Measurements from ENCODE around the gene ITGA3. TPM values are rescaled to one million over a fixed set of nuclear protein-coding genes. Genes with fewer than 3 reads are reported as not detected.

The ITGA3 gene
- total and polyA plus RNA-seq, 4 donors = 0.79 to 4.4 (median 1.4) TPM

DNA sequence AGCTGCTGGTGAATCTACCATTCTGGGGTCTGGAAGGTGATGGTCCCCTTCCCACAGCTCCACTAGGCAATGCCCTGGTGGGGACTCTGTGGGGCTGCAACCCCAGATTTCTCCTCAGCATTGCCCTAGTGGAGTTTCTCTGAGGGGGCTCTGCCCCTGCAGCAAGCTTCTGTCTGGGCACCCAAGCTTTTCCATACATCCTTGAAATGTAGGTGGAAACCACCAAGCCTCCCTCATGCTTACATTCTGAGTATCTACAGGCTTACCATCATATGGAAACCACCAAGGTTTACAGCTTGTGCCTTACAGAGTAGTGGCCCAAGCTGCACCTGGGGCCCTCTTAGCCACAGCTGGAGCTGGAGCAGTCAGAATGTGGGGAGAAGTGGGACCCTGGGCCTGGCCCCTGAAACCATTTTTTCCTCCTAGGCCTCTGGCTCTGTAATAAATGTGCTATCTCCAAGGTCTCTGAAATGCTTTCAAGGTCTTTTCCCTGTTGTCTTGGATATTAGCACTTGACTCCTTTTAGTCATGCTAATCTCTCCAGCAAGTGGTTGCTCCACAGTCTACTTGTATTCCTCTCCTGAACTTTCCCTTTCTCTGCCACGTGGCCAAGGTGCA is 41.3 kb upstream of the ITGA3 start:
- 31% methylated on average over 1 of the region's 1 CpG for WGBS
- TF ChIP-seq HNF4A (conservative IDR thresholded peaks at IDR 0.05) = no peak
- no peak for TF ChIP-seq GABPA (IDR thresholded peaks at IDR 0.05 in 1 of 2, conservative IDR thresholded peaks at IDR 0.05 in 1 of 2)
- no peak for TF ChIP-seq RAD21 (IDR thresholded peaks at IDR 0.05)
- TF ChIP-seq NR2F2 (IDR thresholded peaks at IDR 0.05) = no peak
- TF ChIP-seq, protein P1, sequence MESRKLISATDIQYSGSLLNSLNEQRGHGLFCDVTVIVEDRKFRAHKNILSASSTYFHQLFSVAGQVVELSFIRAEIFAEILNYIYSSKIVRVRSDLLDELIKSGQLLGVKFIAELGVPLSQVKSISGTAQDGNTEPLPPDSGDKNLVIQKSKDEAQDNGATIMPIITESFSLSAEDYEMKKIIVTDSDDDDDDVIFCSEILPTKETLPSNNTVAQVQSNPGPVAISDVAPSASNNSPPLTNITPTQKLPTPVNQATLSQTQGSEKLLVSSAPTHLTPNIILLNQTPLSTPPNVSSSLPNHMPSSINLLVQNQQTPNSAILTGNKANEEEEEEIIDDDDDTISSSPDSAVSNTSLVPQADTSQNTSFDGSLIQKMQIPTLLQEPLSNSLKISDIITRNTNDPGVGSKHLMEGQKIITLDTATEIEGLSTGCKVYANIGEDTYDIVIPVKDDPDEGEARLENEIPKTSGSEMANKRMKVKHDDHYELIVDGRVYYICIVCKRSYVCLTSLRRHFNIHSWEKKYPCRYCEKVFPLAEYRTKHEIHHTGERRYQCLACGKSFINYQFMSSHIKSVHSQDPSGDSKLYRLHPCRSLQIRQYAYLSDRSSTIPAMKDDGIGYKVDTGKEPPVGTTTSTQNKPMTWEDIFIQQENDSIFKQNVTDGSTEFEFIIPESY (IDR thresholded peaks at IDR 0.05) = no peak
- no peak for TF ChIP-seq YY1 (IDR thresholded peaks at IDR 0.05)
- TF ChIP-seq RXRA (IDR thresholded peaks at IDR 0.05) = no peak
- TF ChIP-seq, protein P2, sequence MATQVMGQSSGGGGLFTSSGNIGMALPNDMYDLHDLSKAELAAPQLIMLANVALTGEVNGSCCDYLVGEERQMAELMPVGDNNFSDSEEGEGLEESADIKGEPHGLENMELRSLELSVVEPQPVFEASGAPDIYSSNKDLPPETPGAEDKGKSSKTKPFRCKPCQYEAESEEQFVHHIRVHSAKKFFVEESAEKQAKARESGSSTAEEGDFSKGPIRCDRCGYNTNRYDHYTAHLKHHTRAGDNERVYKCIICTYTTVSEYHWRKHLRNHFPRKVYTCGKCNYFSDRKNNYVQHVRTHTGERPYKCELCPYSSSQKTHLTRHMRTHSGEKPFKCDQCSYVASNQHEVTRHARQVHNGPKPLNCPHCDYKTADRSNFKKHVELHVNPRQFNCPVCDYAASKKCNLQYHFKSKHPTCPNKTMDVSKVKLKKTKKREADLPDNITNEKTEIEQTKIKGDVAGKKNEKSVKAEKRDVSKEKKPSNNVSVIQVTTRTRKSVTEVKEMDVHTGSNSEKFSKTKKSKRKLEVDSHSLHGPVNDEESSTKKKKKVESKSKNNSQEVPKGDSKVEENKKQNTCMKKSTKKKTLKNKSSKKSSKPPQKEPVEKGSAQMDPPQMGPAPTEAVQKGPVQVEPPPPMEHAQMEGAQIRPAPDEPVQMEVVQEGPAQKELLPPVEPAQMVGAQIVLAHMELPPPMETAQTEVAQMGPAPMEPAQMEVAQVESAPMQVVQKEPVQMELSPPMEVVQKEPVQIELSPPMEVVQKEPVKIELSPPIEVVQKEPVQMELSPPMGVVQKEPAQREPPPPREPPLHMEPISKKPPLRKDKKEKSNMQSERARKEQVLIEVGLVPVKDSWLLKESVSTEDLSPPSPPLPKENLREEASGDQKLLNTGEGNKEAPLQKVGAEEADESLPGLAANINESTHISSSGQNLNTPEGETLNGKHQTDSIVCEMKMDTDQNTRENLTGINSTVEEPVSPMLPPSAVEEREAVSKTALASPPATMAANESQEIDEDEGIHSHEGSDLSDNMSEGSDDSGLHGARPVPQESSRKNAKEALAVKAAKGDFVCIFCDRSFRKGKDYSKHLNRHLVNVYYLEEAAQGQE (IDR thresholded peaks at IDR 0.05) = no peak
- TF ChIP-seq JUND (IDR thresholded peaks at IDR 0.05) = no peak
- TF ChIP-seq, protein P3, sequence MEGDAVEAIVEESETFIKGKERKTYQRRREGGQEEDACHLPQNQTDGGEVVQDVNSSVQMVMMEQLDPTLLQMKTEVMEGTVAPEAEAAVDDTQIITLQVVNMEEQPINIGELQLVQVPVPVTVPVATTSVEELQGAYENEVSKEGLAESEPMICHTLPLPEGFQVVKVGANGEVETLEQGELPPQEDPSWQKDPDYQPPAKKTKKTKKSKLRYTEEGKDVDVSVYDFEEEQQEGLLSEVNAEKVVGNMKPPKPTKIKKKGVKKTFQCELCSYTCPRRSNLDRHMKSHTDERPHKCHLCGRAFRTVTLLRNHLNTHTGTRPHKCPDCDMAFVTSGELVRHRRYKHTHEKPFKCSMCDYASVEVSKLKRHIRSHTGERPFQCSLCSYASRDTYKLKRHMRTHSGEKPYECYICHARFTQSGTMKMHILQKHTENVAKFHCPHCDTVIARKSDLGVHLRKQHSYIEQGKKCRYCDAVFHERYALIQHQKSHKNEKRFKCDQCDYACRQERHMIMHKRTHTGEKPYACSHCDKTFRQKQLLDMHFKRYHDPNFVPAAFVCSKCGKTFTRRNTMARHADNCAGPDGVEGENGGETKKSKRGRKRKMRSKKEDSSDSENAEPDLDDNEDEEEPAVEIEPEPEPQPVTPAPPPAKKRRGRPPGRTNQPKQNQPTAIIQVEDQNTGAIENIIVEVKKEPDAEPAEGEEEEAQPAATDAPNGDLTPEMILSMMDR (IDR thresholded peaks at IDR 0.05; ENCODE audit: low read depth, low read length, missing input control) = no peak
- TF ChIP-seq, protein P4, sequence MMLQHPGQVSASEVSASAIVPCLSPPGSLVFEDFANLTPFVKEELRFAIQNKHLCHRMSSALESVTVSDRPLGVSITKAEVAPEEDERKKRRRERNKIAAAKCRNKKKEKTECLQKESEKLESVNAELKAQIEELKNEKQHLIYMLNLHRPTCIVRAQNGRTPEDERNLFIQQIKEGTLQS (IDR thresholded peaks at IDR 0.05) = no peak
- TF ChIP-seq FOXA2 (IDR thresholded peaks at IDR 0.05) = no peak
- no peak for TF ChIP-seq TAF1 (conservative IDR thresholded peaks at IDR 0.05)
- DNase-seq (ENCODE audit: low spot score) = no peak
- Histone ChIP-seq H3K9me3 (ENCODE audit: control insufficient read depth in 4 of 4, low read length in 3 of 4) (peaks cover 3 to 9% (median 5%) of the 10 kb centered on the region in 4 donors), H3K4me1 (ENCODE audit: control insufficient read depth in 4 of 4, insufficient read depth in 4 of 4, low read length in 3 of 4) (no peaks in the 10 kb centered on the region), H3K9ac (ENCODE audit: low read depth in 1 of 2, low read length in 2 of 2) (no peak overlapping the region), H3K27me3 (ENCODE audit: control insufficient read depth in 4 of 4, insufficient read depth in 4 of 4, low read length in 3 of 4) (peaks cover 0 to 5% (median 0%) of the 10 kb centered on the region in 4 donors), H3K27ac (ENCODE audit: low read depth in 1 of 2, low read length in 2 of 2) (no peak overlapping the region), H3K4me3 (ENCODE audit: low read depth in 1 of 3, low read length in 3 of 3) (no peak overlapping the region), H3K36me3 (ENCODE audit: control insufficient read depth in 4 of 4, insufficient read depth in 3 of 4, low read depth in 1 of 4, low read length in 3 of 4) (no peaks in the 10 kb centered on the region)

DNA sequence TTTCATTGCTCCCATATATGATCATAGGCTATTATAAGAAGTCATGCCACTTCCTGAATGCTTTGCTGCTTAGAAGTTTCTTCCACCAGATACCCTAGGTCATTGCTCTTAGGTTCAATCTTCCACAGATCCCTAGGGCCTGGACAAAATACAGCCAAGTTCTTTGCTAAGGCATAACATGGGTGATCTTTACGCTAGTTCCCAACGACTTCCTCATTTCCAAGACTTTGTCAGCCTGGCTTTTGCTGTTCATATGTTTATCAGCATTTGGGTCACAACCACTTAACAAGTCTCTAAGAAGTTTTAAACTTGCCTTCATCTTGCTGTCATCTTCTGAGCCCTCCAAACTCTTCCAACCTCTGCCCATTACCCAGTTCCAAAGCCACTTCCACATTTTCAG is 40.8 kb upstream of the ITGA3 start:
- Histone ChIP-seq H3K4me1 (ENCODE audit: control insufficient read depth in 4 of 4, insufficient read depth in 4 of 4, low read length in 3 of 4) (no peaks in the 10 kb centered on the region), H3K9me3 (ENCODE audit: control insufficient read depth in 4 of 4, low read length in 3 of 4) (peaks cover 3 to 9% (median 5%) of the 10 kb centered on the region in 4 donors), H3K4me3 (ENCODE audit: low read depth in 1 of 3, low read length in 3 of 3) (no peak overlapping the region), H3K36me3 (ENCODE audit: control insufficient read depth in 4 of 4, insufficient read depth in 3 of 4, low read depth in 1 of 4, low read length in 3 of 4) (no peaks in the 10 kb centered on the region), H3K27me3 (ENCODE audit: control insufficient read depth in 4 of 4, insufficient read depth in 4 of 4, low read length in 3 of 4) (peaks cover 0 to 5% (median 0%) of the 10 kb centered on the region in 4 donors), H3K27ac (ENCODE audit: low read depth in 1 of 2, low read length in 2 of 2) (no peak overlapping the region), H3K9ac (ENCODE audit: low read depth in 1 of 2, low read length in 2 of 2) (no peak overlapping the region)
- no peak for DNase-seq (ENCODE audit: low spot score)
- 87% methylated on average over 2 of the region's 2 CpGs for WGBS
- TF ChIP-seq, protein P5, sequence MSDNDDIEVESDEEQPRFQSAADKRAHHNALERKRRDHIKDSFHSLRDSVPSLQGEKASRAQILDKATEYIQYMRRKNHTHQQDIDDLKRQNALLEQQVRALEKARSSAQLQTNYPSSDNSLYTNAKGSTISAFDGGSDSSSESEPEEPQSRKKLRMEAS (IDR thresholded peaks at IDR 0.05) = no peak
- TF ChIP-seq, protein P3 (IDR thresholded peaks at IDR 0.05; ENCODE audit: low read depth, low read length, missing input control) = no peak
- no peak for TF ChIP-seq RAD21 (IDR thresholded peaks at IDR 0.05)
- TF ChIP-seq YY1 (IDR thresholded peaks at IDR 0.05) = no peak
- TF ChIP-seq, protein P2 (IDR thresholded peaks at IDR 0.05) = no peak
- TF ChIP-seq RXRA (IDR thresholded peaks at IDR 0.05) = no peak
- TF ChIP-seq FOXA2 (IDR thresholded peaks at IDR 0.05) = no peak
- TF ChIP-seq NR2F2 (IDR thresholded peaks at IDR 0.05) = no peak
- no peak for TF ChIP-seq GABPA (IDR thresholded peaks at IDR 0.05 in 1 of 2, conservative IDR thresholded peaks at IDR 0.05 in 1 of 2)
- no peak for TF ChIP-seq HNF4G (IDR thresholded peaks at IDR 0.05)
